Measurements from ENCODE around the gene IMMP2L.

GRCh38 chr7:111115966-111116365 lies 446.3 kb downstream of the IMMP2L start:
- no peak for TF ChIP-seq L3MBTL2 (conservative IDR thresholded peaks at IDR 0.05)
- no peak for TF ChIP-seq NFRKB (IDR thresholded peaks at IDR 0.05)
- no peak for TF ChIP-seq ARNT (IDR thresholded peaks at IDR 0.05)
